ENCODE data around the gene CCL7. TPM values are rescaled to one million over a fixed set of nuclear protein-coding genes. Genes with fewer than 3 reads are reported as not detected.

CCL7 gene
- total and polyA plus RNA-seq, 9 of the 15 experiments (the other 6 are each of a cell fraction or from before 2014, with no cell fraction given), result not detected

DNA sequence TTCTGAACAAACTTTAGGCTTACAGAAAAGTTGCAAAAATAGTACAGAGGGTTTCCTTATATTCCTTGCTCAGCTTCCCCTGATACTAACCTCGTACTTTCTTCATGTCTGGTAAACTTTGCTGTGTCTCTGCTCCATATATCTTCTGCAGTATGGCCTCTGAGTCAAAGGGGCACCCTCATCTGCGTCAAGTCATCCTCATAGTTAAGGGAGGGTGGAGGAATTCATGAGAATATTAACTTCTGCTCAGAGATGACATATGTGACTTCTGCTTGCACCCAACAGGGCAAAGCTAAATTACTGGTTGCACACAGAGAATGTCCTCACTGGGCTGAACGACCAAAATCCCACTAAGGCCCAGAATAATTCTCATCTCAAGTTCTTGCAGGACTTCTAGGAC is 4.3 kb upstream of the CCL7 start:
- H3K9me3 ChIP-seq (replicated peaks; ENCODE audit: control insufficient read depth, insufficient read depth, low read depth, low read length), result no peaks in the 10 kb centered on the region
- WGBS (ENCODE audit: insufficient coverage, low coverage, missing lambda C conversion rate), result 3% methylated on average over 3 of the region's 3 CpGs
- in situ Hi-C loops (cut with MboI), result no loop called here
- ChIA-PET CTCF (ENCODE audit: low intra/inter-chr PET ratio) (no interaction called here), POLR2A (no interaction called here)
- no peak overlapping the region for H3K9ac ChIP-seq (ENCODE audit: insufficient read depth in 1 of 2, low read depth in 2 of 2, low read length in 2 of 2)
- no peaks in the 10 kb centered on the region for H3K4me1 ChIP-seq (replicated peaks in 1 of 2; ENCODE audit: control insufficient read depth in 2 of 2, insufficient read depth in 2 of 2, low read length in 2 of 2)
- ATAC-seq, result no peak
- no peak for FAIRE-seq
- no peak for DNase-seq (ENCODE audit: extremely low read depth in 1 of 4, low spot score in 3 of 4)
- BruUV-seq (replicated peaks), result no TSS peak
- H3K79me2 ChIP-seq (ENCODE audit: control insufficient read depth, insufficient read depth, low read length), result no peaks in the 10 kb centered on the region
- no peak overlapping the region for H3K4me3 ChIP-seq
- no peak overlapping the region for H3K27ac ChIP-seq (ENCODE audit: extremely low read depth, low read depth, low read length)
- no peaks in the 10 kb centered on the region for H3K36me3 ChIP-seq (ENCODE audit: control insufficient read depth, insufficient read depth, low read length)
- H3K27me3 ChIP-seq (ENCODE audit: control insufficient read depth in 2 of 2, insufficient read depth in 2 of 2, low read length in 2 of 2), result no peaks in the 10 kb centered on the region; a peak in 1 of 5 replicates
- H3K9me1 ChIP-seq (ENCODE audit: control insufficient read depth, insufficient read depth, low read length), result no peaks in the 10 kb centered on the region
- H4K20me1 ChIP-seq (replicated peaks; ENCODE audit: control insufficient read depth, insufficient read depth, low read length), result no peaks in the 10 kb centered on the region
- TF ChIP-seq CBX3 (IDR thresholded peaks at IDR 0.05; ENCODE audit: borderline replicate concordance in 1 of 2, low read length in 2 of 2) (no peak), TAF7 (tag; IDR thresholded peaks at IDR 0.05) (no peak), ZNF507 (tag; conservative IDR thresholded peaks at IDR 0.05) (no peak), ZNF280B (CRISPR knock-in tag; IDR thresholded peaks at IDR 0.05) (no peak), STAG1 (CRISPR knock-in tag; IDR thresholded peaks at IDR 0.05; ENCODE audit: borderline replicate concordance) (no peak), BRF1 (IDR thresholded peaks at IDR 0.05; ENCODE audit: borderline replicate concordance, extremely low read depth, insufficient read length) (no peak), ZNF354B (CRISPR knock-in tag; IDR thresholded peaks at IDR 0.05) (no peak), MCM7 (IDR thresholded peaks at IDR 0.05) (no peak), ZNF318 (IDR thresholded peaks at IDR 0.05; ENCODE audit: borderline replicate concordance in 1 of 2, low read depth in 1 of 2) (no peak)
- TF ChIP-seq, protein P1, sequence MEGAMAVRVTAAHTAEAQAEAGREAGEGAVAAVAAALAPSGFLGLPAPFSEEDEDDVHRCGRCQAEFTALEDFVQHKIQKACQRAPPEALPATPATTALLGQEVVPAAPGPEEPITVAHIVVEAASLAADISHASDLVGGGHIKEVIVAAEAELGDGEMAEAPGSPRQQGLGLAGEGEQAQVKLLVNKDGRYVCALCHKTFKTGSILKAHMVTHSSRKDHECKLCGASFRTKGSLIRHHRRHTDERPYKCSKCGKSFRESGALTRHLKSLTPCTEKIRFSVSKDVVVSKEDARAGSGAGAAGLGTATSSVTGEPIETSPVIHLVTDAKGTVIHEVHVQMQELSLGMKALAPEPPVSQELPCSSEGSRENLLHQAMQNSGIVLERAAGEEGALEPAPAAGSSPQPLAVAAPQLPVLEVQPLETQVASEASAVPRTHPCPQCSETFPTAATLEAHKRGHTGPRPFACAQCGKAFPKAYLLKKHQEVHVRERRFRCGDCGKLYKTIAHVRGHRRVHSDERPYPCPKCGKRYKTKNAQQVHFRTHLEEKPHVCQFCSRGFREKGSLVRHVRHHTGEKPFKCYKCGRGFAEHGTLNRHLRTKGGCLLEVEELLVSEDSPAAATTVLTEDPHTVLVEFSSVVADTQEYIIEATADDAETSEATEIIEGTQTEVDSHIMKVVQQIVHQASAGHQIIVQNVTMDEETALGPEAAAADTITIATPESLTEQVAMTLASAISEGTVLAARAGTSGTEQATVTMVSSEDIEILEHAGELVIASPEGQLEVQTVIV (CRISPR knock-in tag; IDR thresholded peaks at IDR 0.05; ENCODE audit: borderline replicate concordance), result no peak
- H2AFZ ChIP-seq (ENCODE audit: low read depth, low read length), result no peak overlapping the region
- H3K4me2 ChIP-seq (ENCODE audit: insufficient read depth, low read length), result no peak overlapping the region
- intact Hi-C loops (cut with micrococcal nuclease), result no loop called here
